HG03025 (cell line): ENCODE measurements around the gene SDC1.

ENCODE experiments used
- ATAC-seq: cut with Tn5 transposase; IDR thresholded peaks from one replicate; pipeline ENCODE4 v1.9.1; 2021; ENCODE audit warnings: mild to moderate bottlenecking, moderate library complexity; ENCODE audit not compliant: unreplicated experiment, low FRiP score

Gene SDC1

DNA sequence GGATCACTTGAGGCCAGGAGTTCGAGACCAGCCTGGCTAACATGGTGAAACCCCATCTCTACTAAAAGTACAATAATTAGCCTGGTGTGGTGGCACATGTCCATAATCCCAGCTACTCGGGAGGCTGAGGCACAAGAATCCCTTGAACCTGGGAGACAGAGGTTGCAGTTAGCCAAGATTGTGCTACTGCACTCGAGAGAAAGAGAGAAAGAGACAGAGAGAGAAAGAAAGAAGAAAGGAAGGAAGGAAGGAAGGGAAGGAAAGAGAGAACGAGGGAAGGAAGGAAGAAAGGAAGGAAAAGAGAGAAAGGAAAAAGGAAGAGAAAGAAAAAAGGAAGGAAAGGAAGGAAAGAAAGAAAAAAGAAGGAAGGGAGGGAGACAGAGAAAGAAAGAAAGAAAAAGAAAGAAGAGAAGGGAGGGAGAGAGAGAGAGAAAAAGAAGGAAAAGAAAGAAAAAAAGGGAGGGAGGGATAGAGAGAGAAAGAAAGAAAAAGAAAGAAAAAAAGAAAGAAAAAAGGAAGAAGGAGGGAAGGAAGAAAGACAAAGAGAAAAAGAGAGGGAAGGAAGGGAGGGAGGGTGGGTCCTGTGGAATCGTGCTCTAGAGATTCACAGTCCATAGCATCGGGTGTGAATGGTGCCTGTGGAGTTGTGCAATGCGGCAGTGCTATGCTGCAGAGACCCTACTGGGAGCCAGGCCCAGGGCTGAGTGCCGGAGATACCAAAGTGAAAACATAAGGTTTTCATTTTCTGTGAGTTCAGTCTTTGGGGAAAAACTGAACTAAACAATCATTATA lies 4.6 kb upstream of the SDC1 start:
- ATAC-seq = no peak

DNA sequence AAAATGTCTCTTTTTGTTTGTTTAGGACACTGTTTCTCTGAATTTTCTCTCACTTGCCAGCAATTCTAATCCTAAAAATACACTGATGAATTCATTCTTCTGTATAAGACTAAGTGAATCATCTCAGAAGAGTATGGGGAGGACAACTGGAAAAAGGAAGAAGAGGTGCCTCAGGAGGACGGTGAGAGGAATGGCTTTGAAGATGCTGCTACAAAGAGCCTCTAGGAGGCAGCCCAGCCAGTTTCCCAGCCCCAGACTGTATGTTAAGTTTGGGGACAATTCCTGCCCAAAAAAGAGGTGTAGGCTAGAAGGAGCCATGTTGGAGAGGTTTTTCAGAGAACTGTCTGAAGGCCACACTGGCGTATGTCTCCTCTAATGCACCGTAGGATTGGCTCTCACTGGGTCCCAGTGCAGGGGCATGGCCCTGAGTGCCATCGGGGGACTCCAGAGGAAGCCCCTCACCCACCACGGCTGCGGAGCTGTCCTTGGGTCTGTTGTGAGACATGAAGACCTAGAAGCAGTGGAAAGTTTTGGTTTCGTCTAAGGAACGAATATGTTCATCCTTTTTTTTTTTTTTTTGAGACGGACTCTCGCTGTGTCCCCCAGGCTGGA lies 3.1 kb upstream of the SDC1 start:
- ATAC-seq = no peak

DNA sequence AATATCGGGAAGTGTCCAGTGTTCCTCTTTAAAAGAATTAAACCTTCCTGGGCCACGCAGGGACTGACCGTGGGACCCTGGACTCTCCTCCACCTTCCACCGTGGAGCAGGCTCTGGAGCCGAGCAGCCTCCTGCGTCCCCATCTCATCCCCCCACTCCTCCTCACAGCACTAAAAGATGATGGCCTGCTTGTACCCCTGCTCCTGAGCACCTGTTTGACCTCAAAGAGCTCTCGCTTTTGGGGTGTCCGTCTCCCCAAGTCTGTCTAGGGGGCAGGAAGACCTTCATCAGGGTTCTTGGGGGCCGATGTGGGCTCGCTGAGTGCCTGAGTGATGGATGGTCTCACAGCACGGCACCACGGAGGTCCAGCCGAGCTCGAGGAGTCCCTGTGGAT lies 1.2 kb upstream of the SDC1 start:
- ATAC-seq = no peak

DNA sequence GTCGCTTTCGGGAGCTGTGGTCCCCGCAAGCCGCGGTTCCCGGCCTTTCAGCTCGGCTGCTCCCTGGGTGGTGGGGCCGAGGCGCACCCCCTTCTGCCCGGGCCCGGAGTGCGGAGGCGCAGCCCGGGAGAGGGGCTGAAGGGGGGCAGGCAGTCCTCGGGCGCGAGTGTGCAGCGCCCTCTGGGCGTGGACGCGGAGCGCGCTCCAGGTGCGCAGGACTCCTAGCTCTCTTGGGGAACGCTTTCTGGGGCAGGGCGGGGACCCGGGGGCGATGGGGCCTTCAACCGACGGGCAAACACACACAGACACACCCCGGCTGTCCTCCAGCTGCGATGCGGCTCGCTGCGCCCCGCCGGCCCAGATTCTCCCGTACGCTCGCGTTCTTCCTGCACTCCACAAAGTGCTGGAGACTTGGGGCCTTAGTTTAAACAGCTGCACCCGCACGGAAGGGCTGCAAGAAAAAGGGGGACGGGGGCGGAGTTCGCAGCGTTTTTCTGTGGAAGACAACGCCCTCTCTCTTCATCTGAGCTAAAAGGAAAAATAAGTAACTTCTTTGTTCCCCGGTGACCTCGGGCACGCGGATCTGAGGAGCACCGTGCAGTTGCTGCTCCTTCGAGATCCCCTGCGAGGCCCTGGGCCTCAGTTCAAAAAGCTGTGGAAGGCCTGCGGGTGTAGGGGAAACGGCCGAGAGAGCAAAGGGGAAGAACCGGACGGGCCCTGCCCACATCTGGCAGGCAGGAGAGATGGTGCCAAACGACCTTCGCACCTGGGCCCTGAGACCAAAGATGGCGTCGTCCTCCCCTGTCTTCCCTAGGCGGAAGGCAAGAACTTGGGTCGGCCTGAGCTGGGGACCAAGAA lies 593 bp upstream of the SDC1 start:
- peak; percentile 54 for ATAC-seq

DNA sequence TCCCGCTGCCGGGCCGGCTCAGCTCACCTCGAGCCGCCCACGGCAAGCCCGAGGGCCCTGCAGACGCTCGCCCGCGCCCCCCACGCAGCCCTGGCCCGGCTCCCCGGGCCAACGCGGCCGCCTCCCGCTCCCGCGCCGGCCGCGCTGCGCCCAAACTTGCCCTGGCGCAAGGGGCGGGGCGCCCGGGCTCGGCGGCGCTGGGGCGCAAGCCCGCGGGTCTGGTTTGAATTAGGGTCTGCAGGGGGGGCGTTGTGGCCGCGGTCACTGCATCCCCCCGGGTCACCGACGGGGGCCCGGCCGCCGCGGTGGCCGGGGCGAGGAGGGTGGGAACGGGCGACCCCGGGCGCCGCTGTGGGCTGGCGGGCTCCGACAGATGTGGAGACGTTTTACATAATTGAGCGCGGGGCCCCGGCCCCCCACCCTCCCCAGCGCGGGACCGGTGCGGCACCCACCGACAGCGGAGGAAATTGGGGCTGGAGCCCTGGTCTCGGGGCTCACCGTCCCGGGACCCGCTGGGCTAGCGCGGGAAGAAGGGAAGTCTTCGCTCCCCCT lies 690 bp downstream of the SDC1 start:
- ATAC-seq = no peak

DNA sequence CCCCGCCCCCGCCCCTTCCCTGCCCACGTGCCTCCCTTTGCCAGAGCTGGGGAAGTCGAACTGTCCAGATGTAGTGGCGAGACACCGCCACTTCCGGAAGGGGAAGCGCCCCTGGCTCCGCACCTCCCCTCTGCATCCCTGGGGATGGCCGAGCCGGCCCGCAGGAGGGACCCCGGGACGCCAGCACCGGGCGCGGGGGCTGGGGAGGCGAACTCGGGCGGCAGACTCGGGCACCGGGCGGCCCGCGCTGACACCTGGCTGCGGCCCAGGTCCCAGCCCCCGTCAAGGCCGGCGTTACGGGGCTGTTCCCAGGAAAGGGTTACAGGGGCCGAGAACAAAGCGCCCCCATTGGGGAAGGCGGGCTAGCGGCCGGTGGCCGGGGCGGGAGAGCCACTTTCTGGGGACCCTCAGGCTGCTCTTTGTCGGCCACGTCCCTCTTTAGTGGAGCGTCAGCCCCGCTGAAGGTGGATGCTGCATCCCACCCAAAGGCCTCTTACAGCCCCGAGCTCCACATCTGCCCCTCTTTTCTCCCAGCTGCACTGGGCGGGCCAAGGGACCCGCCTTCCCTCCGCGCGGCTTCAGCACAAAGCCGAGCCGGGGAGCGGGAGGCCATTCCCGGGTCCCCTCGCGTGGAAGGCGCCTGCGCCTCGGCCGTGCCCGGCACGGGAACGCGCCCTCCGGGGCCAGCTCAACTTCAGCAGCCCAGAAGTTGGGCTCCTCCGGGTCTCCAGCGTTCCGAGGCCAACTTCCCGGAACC lies 1.3 kb downstream of the SDC1 start:
- no peak for ATAC-seq

DNA sequence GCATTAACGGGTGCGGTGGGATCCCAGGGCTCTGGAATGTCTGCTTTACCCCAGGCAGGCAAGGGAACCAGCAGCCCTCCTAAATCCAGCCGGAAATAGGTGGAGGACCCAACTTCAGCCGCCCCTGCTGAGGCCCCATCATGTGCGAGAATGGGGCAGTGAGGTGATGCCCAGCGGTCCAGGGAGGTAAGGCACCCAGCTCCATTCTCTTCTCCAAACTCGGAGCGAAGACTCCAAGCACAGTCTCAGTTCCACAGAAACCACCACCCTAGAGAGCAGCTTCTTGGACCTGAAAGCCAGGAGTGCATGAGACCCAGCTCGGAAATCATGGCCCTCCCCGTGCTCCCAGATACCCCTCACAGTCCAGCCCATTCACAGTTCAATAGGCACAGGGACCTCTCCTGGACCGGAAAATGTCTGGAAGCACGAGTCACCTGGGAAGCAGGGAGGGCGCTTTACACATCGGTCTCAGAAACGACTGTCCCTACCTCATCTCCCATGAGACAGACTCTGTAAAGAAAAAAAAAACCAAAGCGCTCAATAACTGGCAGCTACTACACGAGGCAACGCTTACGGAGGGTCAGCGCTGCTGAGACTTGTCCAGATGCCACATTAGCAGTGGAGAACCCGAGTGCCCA lies 2.0 kb downstream of the SDC1 start:
- ATAC-seq = no peak

DNA sequence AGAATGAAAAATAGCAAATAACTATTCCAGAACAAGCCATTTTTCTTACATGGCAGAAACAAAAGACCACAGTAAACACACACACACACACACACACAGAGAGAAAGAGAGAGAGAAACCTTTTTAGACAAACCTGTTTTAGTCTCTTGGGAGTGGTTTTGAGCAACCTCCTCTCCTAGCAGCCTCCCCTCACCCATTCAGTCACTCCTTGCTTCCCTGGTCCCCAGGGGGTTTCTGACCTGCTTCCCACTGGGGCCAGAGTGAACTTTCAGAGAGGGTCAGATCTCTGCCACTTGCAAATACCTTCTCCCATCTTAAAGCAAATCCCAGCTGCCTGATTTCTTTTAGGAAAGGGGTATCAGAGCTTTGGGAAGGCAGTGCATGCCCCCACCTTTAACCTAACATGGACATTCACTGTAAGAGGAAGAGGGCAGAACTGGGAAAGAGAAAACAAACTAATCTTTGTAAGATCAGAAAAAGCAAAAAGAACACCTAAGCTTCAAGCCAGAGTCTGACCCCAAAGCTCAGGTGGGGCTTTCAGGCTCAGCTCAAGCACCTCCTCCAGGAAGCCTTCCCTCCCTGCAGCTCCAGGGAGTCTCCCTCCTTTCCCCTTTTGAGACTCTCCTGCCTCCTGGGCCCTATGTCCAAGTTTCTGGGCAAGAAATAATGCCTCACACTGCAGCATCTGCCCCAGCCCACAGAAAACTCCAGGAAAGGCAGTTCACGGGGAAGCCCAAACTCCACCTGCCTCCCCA lies 2.7 kb downstream of the SDC1 start:
- no peak for ATAC-seq

DNA sequence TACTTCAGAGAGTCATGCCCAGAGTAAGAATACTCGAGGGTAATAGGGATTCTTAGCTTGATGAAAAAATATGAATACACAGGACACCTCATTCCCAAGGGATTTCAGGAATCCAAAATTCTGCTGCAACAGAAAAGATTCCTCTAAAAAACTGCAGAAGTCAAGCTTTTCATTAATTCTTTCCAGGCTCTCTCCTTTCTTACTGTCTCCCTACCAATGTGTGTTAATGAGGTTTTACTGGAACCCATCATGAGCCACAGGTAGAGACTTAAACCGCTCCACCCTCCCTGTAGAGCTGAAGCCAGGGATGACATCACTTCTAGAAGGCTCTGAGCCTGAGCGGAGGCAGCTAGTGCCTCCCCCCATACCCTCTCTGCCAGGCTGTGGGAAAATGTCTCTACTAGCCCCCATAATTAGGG lies 3.4 kb downstream of the SDC1 start:
- ATAC-seq = no peak

DNA sequence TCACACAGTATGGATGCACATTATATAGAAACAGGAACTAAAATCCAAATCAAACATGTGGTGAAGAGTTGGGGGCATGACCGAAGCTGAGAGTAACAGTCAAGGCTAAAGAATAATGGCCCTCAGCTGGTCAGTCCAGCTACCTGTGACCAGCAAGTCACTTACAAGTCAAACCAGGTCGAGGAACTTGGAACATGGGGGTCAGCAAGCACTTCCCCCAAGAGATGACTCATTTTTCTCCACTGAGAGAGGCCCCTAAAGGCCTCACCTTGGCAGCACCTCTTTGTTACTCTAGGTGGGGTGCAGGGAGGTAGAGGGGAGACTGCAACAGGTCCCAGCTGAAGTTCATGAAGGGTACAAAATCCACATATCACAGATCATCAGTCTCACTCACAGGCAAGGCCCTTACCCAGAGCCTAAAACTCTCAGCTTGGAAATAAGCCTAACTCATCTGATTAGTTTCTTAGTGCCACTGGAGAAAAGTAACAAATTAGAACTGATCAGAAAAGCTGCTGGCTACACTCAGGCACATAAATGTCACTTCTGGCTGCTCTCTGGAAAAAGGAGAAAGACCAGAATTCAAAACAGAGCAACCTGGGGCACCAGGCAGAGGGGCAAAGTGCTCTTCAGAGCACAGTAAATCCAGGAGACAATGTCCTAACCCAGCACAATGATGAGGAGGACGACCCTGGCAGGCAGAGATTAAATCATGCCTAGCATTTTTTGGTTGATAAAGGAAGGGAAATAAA lies 4.0 kb downstream of the SDC1 start:
- ATAC-seq = no peak

DNA sequence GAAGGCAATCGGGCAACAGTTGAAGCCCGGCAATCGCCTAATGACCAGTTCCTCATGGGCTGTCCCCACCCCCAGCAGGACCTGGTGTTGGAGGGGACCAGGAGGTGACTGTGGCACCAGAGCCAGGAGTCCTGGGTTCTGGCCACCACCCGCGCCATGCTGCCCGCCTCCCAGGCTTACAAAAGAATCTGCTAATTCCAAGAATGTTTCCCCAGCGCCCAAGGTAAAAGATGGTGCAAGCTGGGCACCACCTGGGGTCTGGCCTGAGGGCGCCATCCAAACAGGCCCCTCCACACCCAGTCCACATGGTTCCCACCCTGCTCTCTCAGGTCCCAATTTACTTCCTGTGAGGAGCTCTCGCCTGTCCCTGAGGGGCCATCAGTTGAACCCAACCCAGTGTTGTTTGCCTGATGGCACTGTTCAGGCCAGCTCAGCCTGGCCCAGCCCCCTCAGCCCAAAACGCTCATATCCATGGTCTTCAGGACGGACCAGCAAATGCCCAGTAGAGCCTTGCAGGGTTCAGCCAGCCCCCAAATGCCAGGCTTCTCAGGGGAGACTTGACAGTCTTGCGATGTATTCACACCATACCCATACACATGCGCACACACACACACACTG lies 5.1 kb downstream of the SDC1 start:
- no peak for ATAC-seq

DNA sequence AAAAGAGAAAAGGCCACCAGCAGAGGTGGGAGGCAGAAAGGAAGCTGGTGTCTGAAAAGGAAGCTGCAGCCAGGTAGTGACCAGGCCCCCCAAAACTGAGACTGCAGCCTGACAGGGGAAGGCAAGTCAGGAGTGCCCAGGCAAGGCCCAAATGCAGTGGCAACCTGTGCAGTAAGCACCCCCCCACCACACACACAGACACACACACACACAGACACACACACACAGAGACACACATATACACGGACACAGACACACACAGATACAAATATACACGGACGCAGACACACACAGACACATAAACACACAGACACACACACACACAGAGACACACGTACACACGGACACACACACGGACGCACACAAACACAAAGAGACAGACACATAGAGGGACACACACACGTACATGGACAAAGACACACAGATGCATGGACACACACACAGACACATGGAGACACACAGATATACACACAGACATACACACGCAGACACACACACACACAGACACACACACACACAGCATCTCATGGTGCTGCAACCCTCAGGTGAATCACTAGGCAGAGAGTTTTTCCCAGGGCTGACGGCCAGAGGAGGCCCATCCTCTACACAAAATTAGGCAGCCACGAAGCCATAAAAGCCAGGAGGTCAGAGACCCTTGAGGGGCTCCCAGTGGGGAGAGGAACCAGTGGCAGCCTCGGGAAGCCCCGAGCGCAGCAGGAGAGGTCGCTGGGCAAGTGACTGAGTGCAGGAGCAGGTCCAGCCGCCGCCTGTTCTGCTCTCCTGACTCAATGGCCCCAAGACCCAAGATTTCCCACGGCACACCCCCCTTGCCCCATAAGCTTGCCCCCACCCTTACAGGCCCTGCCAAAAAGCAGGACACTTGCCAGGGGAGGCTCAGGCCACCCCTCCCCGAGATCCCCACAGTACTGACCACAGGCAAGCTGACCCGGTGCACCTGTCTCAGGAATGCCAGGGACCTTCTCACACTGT lies 6.3 kb downstream of the SDC1 start:
- ATAC-seq = no peak

DNA sequence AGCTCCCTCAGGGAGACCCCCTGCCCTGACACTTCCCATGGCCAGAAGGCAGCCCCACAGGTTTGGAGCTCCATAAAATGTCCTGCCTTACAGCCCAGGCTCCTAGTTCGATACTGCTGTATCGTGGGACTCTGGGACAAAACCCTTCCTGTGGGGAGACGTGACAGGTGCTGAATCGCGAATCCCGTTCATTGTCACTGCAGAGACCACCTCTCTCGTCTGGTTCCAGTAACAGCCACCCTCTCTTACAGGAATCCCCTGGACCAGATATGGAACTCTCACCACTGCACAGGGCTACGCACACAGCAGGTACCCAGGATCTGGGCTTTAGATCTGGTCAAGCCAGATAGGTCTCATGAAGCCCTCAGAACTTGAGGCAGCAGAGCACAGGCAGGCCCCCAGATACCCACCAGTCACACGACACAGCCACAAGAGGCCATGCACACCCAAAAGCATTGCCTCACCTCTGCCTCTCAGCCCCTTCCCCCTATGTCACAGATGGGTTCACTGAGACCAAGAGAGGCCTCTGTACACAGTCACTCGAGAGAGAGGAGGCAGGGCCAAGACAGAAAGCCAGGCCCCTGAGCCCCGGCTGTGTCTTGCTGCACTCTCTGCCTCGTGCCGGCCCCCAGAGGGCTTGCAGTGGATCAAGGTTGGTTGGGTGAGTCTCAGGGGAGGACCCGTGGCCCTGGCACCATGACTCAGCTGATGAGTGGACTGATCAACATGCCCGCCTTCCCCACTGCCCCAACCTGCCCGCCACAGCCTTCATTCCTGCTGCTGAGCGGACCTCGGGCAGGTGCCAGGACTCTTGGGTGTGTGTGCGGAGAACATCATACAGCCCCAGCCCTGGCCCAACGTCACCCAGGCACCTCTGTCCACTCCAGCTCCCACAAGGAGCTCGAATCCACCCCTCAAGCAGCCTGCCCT lies 7.6 kb downstream of the SDC1 start:
- no peak for ATAC-seq

DNA sequence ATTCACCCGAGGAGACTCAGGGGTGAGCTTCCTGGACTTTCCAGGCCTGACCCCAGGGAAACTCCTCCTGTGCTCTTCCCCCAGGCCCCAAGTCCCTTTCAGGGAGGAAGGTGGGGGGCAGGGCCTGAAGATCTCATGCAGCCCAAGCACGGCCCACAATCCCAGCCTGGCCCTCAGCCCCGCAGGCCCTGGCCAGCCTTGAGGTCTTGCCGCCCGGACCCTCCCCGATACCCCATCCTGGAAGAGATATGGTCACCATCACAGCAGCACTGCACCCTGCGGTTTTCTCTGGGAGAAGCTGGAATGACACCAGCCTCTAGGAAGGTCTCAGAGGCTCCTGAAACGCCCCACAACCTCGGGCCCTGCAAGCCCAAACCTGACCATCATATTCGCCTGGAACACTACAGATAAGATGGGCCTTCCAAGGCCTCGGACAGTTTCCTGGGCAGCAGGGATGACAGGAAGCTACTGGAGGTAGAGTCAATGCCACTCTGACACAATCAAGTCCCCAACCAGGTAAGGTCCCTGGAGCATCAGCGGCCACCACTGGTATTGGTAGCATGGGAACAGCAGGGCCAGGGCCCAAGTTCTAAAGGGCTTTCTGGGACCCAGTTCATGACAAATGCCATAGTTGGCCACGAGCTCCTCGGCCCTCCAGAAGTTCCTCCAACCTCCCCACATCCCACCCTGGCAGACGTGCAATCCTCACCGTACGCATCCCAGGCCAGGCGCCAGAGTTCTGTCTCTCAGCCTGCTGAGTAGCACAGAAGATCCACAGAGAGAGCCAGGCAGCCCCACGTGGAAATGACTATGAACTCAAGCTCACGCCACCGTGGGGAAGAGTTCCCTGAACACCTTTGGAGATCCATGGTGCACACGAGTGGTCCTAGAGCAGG lies 8.6 kb downstream of the SDC1 start:
- ATAC-seq = no peak
